Left ventricle myocardium inferior (tissue), 1 donor: Measurements from ENCODE around the gene GNE. TPM values are rescaled to one million over a fixed set of nuclear protein-coding genes. Genes with fewer than 3 reads are reported as not detected.
"Not testable (repeated sequence)": the region's sequence is repeated elsewhere in the genome, so short reads cannot be mapped to it uniquely, and the experiment has no call there.

Experiments used
- DNase-seq: peaks from one replicate; pipeline ENCODE4 v3.0.0-alpha.2; 2020
- H3K27ac ChIP-seq: fragments of 200-600 bp; replicated peaks from 2 replicates; pipeline ENCODE4 v1.8.0; 2021
- H3K27me3 ChIP-seq: fragments of 200-600 bp; 2 replicates; pipeline ENCODE4 v1.8.0; 2021; ENCODE audit warnings: low read depth
- H3K36me3 ChIP-seq: fragments of 200-600 bp; 2 replicates; pipeline ENCODE4 v1.8.0; 2021
- H3K4me1 ChIP-seq: fragments of 200-600 bp; 2 replicates; pipeline ENCODE4 v1.8.0; 2021
- H3K4me3 ChIP-seq: fragments of 200-600 bp; 2 replicates; pipeline ENCODE4 v1.8.0; 2021; ENCODE audit warnings: mild to moderate bottlenecking, moderate library complexity
- H3K9me3 ChIP-seq: fragments of 200-600 bp; replicated peaks from 2 replicates; pipeline ENCODE4 v1.8.0; 2021
- CTCF ChIP-seq: fragments of 200-600 bp; IDR thresholded peaks from 2 replicates; pipeline ENCODE4 v1.8.0; 2021; ENCODE audit warnings: antibody characterized with exemption, mild to moderate bottlenecking, borderline replicate concordance
- intact Hi-C: fragments of 100-400 bp; cut with micrococcal nuclease; formaldehyde crosslinking; loops from one replicate; pipeline ENCODE4 v1.11.0; 2022
- total RNA-seq: library from RNA; stranded (reverse); fragmentation: NEBNext Ultra II Directional; extraction: Animal tissue kit (Norgen Biotek cat#: 25700); gene quantifications from one replicate; pipeline ENCODE4 v1.2.1, GENCODE V29; 2021
- donor health status: DM: no; HTN: yes; CAD: no; lungs with severe emphysema.

The GNE gene
- total RNA-seq, 1 donor from 2014 or later: 11.7 TPM

- intact Hi-C loops: no loop called here
Measured at GRCh38 chr9:36297798-36298197, 39.5 kb upstream of the GNE start.

GRCh38 chr9:36294996-36295395 is 36.7 kb upstream of the GNE start:
- H3K36me3 ChIP-seq, intact Hi-C loops, H3K4me3 ChIP-seq, H3K9me3 ChIP-seq, H3K27ac ChIP-seq, DNase-seq, H3K27me3 ChIP-seq, H3K4me1 ChIP-seq: not testable (repeated sequence)

More at GRCh38 chr9:36297798-36298197, 39.5 kb upstream of the GNE start:
- no peak overlapping the region for H3K27ac ChIP-seq
- no peak overlapping the region for H3K4me3 ChIP-seq
- no peaks in the 10 kb centered on the region for H3K9me3 ChIP-seq
- H3K27me3 ChIP-seq: no peaks in the 10 kb centered on the region
- DNase-seq: no peak
- no peaks in the 10 kb centered on the region for H3K4me1 ChIP-seq
- no peaks in the 10 kb centered on the region for H3K36me3 ChIP-seq
- TF ChIP-seq CTCF: no peak

- no peaks in the 10 kb centered on the region for H3K9me3 ChIP-seq
- no peak for DNase-seq
- TF ChIP-seq CTCF: no peak
- H3K27me3 ChIP-seq: no peaks in the 10 kb centered on the region
- no peaks in the 10 kb centered on the region for H3K36me3 ChIP-seq
- intact Hi-C loops: no loop called here
- H3K4me1 ChIP-seq: no peaks in the 10 kb centered on the region
- no peak overlapping the region for H3K27ac ChIP-seq
- H3K4me3 ChIP-seq: no peak overlapping the region
Measured at GRCh38 chr9:36293918-36294317, 35.7 kb upstream of the GNE start.

- no peak overlapping the region for H3K27ac ChIP-seq
- H3K4me3 ChIP-seq: no peak overlapping the region
- H3K9me3 ChIP-seq: no peaks in the 10 kb centered on the region
- no peak for TF ChIP-seq CTCF
- no peaks in the 10 kb centered on the region for H3K4me1 ChIP-seq
- intact Hi-C loops: no loop called here
- no peaks in the 10 kb centered on the region for H3K27me3 ChIP-seq
- DNase-seq: no peak
- H3K36me3 ChIP-seq: no peaks in the 10 kb centered on the region
Measured at GRCh38 chr9:36293171-36293570, 34.9 kb upstream of the GNE start.

DNA sequence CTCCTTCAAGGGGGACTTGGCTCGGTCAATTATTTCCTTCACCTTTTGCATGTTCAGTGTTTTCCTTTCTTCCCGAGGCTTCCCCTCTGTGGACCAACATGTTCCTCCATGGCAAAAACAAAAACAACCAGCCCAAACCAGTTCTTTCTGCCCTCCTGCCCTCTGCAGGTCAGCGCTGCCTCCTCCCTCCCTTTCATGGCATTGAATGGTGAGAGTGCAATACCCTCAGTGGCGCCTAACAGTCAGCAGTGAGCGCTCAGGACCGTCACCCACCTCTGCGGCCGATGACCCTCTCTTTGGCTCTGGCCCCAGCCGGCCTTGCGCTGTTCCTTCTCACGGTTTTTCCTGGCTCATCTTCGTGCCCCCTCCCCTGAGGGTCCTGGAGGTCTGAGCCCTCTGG is 34.4 kb upstream of the GNE start:
- H3K36me3 ChIP-seq: no peaks in the 10 kb centered on the region
- H3K4me1 ChIP-seq: no peaks in the 10 kb centered on the region
- no peaks in the 10 kb centered on the region for H3K9me3 ChIP-seq
- no peak for DNase-seq
- no peak overlapping the region for H3K4me3 ChIP-seq
- TF ChIP-seq CTCF: no peak
- H3K27ac ChIP-seq: no peak overlapping the region
- H3K27me3 ChIP-seq: no peaks in the 10 kb centered on the region
- intact Hi-C loops: no loop called here

DNA sequence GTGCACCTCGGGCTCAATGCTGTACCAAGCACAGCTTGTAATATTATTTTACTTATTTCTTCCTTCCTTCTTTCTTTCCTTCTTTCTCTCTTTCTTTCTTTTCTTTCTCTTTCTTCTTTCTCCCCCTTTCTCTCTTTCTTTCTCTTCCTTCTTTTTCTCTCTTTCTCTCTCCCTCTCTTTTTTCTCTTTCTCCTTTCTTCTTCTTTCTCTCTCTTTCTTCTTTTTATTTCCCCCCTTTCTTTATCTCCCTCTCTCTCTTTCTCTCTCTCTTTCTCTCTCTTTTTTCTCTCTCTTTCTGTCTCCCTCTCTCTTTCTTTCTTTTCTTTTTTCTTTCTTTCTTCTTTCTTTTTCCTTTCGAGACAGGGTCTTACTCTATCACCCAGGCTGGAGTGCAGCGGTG is 32.7 kb upstream of the GNE start:
- H3K9me3 ChIP-seq: no peaks in the 10 kb centered on the region
- DNase-seq: no peak
- H3K27me3 ChIP-seq: no peaks in the 10 kb centered on the region
- TF ChIP-seq CTCF: no peak
- intact Hi-C loops: no loop called here
- H3K36me3 ChIP-seq: no peaks in the 10 kb centered on the region
- H3K27ac ChIP-seq: no peak overlapping the region
- no peaks in the 10 kb centered on the region for H3K4me1 ChIP-seq
- H3K4me3 ChIP-seq: no peak overlapping the region
